ES-I3 (cell line): ENCODE data around the gene OR2D2.
A peak's percentile ranks its signal among the peaks of the same experiment; 100 is the strongest.
"Not testable (repeated sequence)": the region's sequence is repeated elsewhere in the genome, so short reads cannot be mapped to it uniquely, and the experiment has no call there.

Source experiments
- H3K36me3 ChIP-seq: 2 replicates; pipeline ENCODE4 v1.6.1; 2013; ENCODE audit warnings: mild to moderate bottlenecking, low read length, control low read depth, moderate library complexity; ENCODE audit not compliant: insufficient read depth
- H3K4me1 ChIP-seq: 2 replicates; pipeline ENCODE4 v1.6.1; 2013; ENCODE audit warnings: mild to moderate bottlenecking, control low read depth, low read length; ENCODE audit not compliant: insufficient read depth
- H3K9ac ChIP-seq: 2 replicates; pipeline ENCODE4 v1.6.1; 2013; ENCODE audit warnings: low read depth, mild to moderate bottlenecking, low read length, moderate library complexity
- H3K9me3 ChIP-seq: 2 replicates; pipeline ENCODE4 v1.6.1; 2013; ENCODE audit warnings: mild to moderate bottlenecking, low read length, moderate library complexity; ENCODE audit not compliant: control insufficient read depth, insufficient read depth

The OR2D2 gene

DNA sequence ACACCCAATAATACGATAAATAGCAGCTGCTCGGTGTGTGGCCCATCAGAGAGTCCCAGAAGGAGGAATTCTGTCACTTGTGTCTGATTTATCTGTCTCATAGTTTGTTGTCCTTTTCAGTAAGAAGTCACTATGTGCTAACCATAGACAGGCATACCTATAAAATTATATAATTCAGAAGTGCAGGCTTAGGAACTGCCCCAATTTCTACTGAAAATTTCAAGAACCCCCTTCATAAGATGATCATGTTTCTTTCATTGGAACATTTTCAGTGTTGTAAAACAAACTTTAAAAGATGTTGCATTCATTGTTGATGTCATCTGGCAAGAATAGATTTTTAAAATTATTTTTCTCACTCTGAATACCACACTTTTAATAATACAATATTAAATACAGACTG, at the start of gene OR2D2:
TSS of gene OR2D2 (minus strand) at position 101 of the 400 bp plus-strand sequence. CDS start at position 101, 0 bp downstream.
- H3K36me3 ChIP-seq, result no peaks in the 10 kb centered on the region
- no peaks in the 10 kb centered on the region for H3K4me1 ChIP-seq
- no peak within 1 kb of the TSS for H3K9ac ChIP-seq
- H3K9me3 ChIP-seq, result no peaks in the 10 kb centered on the region

GRCh38 chr11:6941970-6942369, 49.7 kb upstream of the OR2D2 start:
- Histone ChIP-seq H3K9ac (no peak overlapping the region), H3K36me3 (peaks cover 4% of the 10 kb centered on the region; the same call in 1 of the 2 replicates), H3K4me1 (no peaks in the 10 kb centered on the region), H3K9me3 (no peaks in the 10 kb centered on the region)

- Histone ChIP-seq H3K9me3 (no peaks in the 10 kb centered on the region), H3K9ac (no peak overlapping the region), H3K4me1 (peaks cover 7% of the 10 kb centered on the region), H3K36me3 (peaks cover 4% of the 10 kb centered on the region)
Measured at GRCh38 chr11:6932145-6932544, 39.8 kb upstream of the OR2D2 start.

DNA sequence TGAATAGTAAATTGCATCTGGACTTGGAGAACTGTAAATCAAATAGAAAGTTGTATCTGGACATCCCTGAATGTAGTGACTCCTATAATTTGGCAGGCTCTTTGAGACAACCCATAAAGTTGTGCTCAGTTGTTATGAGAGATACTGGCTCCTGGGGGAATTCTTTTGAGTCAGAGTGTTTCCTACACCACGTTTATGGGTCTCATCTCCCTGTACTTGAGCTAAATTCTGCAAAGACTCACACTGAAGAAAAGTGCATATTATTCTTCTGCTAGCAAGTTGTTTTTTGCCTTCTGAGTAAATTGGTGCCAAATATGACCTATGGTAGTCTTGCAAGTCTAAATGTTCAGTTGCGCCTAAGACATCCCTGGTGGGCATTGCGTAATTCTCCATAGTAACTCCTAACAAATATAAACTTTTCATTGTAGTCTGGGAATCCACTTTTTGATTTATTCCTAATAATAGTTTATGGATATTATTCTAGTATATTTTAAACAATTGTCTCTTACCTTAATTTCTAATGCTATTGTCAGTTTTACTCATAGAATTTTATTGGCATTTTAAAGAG, 38.9 kb upstream of the OR2D2 start:
- Histone ChIP-seq H3K9ac (no peak overlapping the region), H3K9me3 (no peaks in the 10 kb centered on the region), H3K36me3 (no peaks in the 10 kb centered on the region; the same call in none of the 2 replicates), H3K4me1 (peaks cover 7% of the 10 kb centered on the region)

DNA sequence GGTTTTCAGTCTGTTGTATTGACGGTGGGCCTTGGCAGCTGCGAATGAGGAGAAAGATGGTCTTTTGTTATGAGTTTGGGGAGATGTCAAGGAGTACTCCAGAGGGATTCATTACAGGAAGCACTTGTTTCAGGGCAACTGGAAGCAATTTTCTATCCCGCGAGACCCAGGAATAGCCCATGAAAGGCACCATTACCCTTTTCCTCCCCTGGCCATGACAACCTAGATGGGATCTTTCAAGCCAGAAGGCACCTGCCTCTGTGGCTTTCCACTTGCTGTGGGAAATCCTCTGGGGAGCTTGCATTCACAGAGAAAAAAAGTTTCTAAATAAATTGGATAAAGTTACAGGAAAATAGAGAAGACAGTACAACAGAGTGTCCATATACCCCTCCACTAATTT, 36.6 kb upstream of the OR2D2 start:
- Histone ChIP-seq H3K9me3 (no peaks in the 10 kb centered on the region; the same call in 1 of the 2 replicates), H3K9ac (no peak overlapping the region), H3K4me1 (peaks cover 7% of the 10 kb centered on the region), H3K36me3 (no peaks in the 10 kb centered on the region; the same call in 1 of the 2 replicates)

DNA sequence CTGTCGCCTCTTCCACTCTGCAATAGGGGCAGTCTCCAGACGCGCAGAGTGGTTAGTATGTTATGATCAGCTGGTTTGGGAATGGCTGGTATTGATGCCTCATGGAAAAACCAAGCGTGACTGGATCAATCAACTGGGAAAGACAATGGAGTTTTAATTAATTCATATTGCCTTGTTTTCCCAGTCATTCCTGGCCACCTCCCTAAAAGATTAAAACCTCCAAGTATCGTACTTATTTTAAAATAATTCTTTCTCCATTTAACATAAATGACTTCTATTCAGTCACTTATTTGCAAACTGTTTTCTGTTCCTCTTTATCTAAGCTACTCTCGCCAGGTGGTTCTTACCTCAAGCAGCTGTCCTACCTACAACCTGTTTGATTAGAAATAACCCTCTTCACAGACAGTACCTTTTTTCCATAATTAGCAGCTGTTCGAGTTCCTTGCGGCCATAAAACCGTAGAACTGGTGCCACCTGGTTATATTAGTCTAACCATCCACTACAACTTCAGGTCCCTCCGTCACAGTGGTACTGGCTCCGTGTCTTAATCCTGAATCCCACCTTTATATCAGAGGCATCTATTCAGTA, 34.8 kb upstream of the OR2D2 start:
- H3K9me3 ChIP-seq, result no peaks in the 10 kb centered on the region; the same call in 1 of the 2 replicates
- peaks cover 7% of the 10 kb centered on the region for H3K4me1 ChIP-seq
- H3K9ac ChIP-seq, result peak overlapping the region; percentile 69
- no peaks in the 10 kb centered on the region for H3K36me3 ChIP-seq

- H3K9me3 ChIP-seq, result no peaks in the 10 kb centered on the region; the same call in 1 of the 2 replicates
- peak within 1 kb of the TSS; percentile 69 for H3K9ac ChIP-seq
Measured at GRCh38 chr11:6926208-6927029, 34.1 kb upstream of the OR2D2 start, which contains the start of gene ZNF215. TSS of gene ZNF215 (plus strand) at chr11:6926426. CDS start at chr11:6932273, 5,847 bp downstream.

DNA sequence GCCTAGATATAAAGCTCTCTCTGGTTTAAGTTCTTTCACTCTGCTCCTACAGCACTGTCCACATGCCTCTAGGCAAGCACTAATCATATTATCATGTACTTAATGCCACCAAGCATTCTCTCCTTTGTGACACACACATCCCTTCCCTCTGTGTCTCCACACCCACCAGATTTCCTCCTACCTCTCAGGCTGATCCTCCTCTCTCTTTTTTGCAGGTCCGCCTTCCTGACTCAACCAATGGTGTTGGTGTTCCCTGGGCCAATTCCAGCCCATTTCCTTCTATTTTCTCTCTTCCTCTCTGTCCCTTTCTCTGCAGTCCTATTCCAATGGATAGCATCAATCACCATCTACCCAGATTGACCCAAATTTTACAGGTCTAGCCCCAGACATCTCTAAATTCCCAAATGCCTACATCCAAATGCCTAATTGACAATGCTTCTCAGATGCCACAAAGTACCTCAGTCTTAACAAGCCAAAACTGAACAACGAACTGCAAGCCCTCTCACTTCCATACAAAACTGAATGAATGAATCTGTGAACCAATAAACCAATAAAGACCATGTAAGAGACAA, 33.4 kb upstream of the OR2D2 start:
- H3K4me1 ChIP-seq, result peaks cover 7% of the 10 kb centered on the region
- H3K9me3 ChIP-seq, result no peaks in the 10 kb centered on the region; the same call in 1 of the 2 replicates
- H3K36me3 ChIP-seq, result no peaks in the 10 kb centered on the region
- peak overlapping the region; percentile 69 for H3K9ac ChIP-seq

More at GRCh38 chr11:6926208-6927029, 34.1 kb upstream of the OR2D2 start, which contains the start of gene ZNF215:
- peaks cover 7% of the 10 kb centered on the region for H3K4me1 ChIP-seq
- H3K36me3 ChIP-seq, result no peaks in the 10 kb centered on the region

DNA sequence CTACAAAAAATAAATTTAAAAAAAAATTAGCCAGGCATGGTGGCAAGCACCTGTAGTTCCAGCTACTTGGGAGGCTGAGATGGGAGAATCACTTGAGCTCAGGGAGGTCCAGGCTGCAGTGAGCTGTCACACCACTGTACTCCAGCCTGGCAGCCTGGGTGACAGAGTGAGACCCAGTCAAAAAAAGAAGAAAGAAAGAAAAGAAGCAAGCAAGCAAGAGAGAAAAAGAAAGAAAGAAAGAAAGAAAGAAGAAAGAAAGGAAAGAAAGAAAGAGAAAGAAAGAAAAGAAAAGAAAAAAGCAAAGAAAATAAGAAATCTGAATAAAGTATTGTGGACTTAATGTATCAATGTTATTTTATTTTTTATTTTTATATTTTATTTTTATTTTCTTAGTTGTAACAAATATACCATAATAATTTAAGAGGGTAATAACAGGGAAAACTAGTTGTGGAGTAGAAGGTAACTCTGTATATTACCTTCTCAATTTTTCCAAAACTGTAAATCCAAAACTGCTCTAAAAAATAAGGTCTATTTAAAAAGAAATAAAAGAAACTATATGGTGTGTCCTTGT, 32.8 kb upstream of the OR2D2 start:
- H3K9ac ChIP-seq, result 0 out of 2 replicates have a peak overlapping the region, but pooled peaks have one; percentile 69

GRCh38 chr11:6920702-6921101, 28.4 kb upstream of the OR2D2 start, which contains the start of gene OR2D3:
TSS of gene OR2D3 (plus strand) at chr11:6921002. CDS start at chr11:6921002, 0 bp downstream.
- no peaks in the 10 kb centered on the region for H3K36me3 ChIP-seq
- H3K9me3 ChIP-seq, result no peaks in the 10 kb centered on the region; the same call in 1 of the 2 replicates
- no peaks in the 10 kb centered on the region for H3K4me1 ChIP-seq
- H3K9ac ChIP-seq, result no peak within 1 kb of the TSS

More for the DNA sequence above, 32.8 kb upstream of the OR2D2 start:
- Histone ChIP-seq H3K36me3 (no peaks in the 10 kb centered on the region), H3K4me1 (peaks cover 7% of the 10 kb centered on the region), H3K9me3 (no peaks in the 10 kb centered on the region; the same call in 1 of the 2 replicates)

- H3K9ac ChIP-seq, result no peak overlapping the region
- H3K9me3 ChIP-seq, result no peaks in the 10 kb centered on the region; the same call in 1 of the 2 replicates
- H3K4me1 ChIP-seq, result no peaks in the 10 kb centered on the region
- no peaks in the 10 kb centered on the region for H3K36me3 ChIP-seq
Measured at GRCh38 chr11:6919698-6920097, 27.4 kb upstream of the OR2D2 start.

DNA sequence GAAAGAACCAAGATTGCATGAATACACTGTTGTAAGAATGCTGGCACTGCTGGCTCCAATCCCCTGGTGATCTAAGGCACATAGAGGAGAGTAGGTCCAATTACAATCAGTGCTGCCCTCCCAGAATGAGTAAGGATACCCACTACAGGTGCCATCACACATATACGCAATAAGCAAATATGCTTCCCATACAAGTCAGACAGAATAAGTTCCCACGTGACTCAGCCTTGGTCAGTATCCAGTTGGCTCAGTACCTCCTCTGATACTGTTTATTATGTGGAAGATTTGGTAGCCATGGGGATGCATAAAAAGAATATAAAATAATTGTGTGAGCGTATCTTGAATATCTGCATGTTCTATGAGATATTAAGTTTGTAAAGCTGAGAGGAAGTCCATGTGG, 19.6 kb upstream of the OR2D2 start:
- no peak overlapping the region for H3K9ac ChIP-seq
- H3K9me3 ChIP-seq, result no peaks in the 10 kb centered on the region
- no peaks in the 10 kb centered on the region for H3K4me1 ChIP-seq
- H3K36me3 ChIP-seq, result no peaks in the 10 kb centered on the region

DNA sequence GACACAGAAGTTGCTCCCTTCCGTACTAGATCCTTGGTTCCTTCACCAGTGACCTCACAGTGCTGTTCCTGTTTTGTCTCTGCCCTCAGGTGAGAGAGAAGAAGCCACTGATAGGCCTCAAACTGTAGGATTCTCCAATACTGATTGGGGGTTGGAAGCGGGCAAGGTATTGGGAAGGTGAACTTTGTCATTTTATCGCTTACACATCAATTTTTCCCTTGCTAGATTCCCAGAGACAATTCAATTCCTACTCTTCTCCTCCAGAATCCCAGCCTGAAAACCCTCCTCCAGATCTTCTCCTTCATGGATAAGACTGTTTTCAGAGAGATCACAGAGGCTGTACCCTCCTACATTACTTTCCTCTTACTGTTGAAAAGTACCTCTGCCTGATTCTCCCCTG, 19.1 kb upstream of the OR2D2 start:
- no peaks in the 10 kb centered on the region for H3K36me3 ChIP-seq
- H3K4me1 ChIP-seq, result no peaks in the 10 kb centered on the region
- no peaks in the 10 kb centered on the region for H3K9me3 ChIP-seq
- H3K9ac ChIP-seq, result no peak overlapping the region

- H3K9ac ChIP-seq, H3K36me3 ChIP-seq: not testable (repeated sequence)
Measured at GRCh38 chr11:6904804-6905203, 12.5 kb upstream of the OR2D2 start.

More at GRCh38 chr11:6904804-6905203, 12.5 kb upstream of the OR2D2 start:
- not testable (repeated sequence) for H3K4me1 ChIP-seq, H3K9me3 ChIP-seq
